ENCODE results near the gene TBX6. TPM values are rescaled to one million over a fixed set of nuclear protein-coding genes. Genes with fewer than 3 reads are reported as not detected.

The TBX6 gene
- total and polyA plus RNA-seq, 10 of the 15 experiments (the other 5 are each of a cell fraction or from before 2014, with no cell fraction given), result 0.08 to 0.90 (median 0.31) TPM; not detected in 2

- no peak overlapping the region for H2AFZ ChIP-seq (ENCODE audit: control insufficient read depth, low read depth, low read length)
- FAIRE-seq, result no peak
- H3K36me3 ChIP-seq (ENCODE audit: control insufficient read depth in 2 of 2, insufficient read depth in 2 of 2, low read length in 1 of 2), result peaks cover 18 to 19% of the 10 kb centered on the region in 2 experiments; a peak in 3 of 4 replicates
- no peak overlapping the region for H3K27ac ChIP-seq (ENCODE audit: control insufficient read depth, insufficient read depth)
- no peaks in the 10 kb centered on the region for H3K79me2 ChIP-seq (ENCODE audit: control insufficient read depth, insufficient read depth, low read length)
- RAD21 ChIA-PET (ENCODE audit: unreplicated experiment), result no interaction called here
- H3K9me3 ChIP-seq (replicated peaks; ENCODE audit: control insufficient read depth, insufficient read depth, low read length), result no peaks in the 10 kb centered on the region
- no peak overlapping the region for H3K9ac ChIP-seq (ENCODE audit: control insufficient read depth, insufficient read depth, low read length)
- BruUV-seq (replicated peaks), result no TSS peak
- H3K27me3 ChIP-seq (replicated peaks in 1 of 2; ENCODE audit: control insufficient read depth in 2 of 2, insufficient read depth in 2 of 2, low read length in 1 of 2), result no peaks in the 10 kb centered on the region
- DNase-seq (ENCODE audit: low read depth, low spot score), result no peak
- no peak for TF ChIP-seq MYB (IDR thresholded peaks at IDR 0.05; ENCODE audit: borderline replicate concordance, low read depth, low read length)
- H3K4me3 ChIP-seq, result no peak overlapping the region
- ATAC-seq, result no peak
- WGBS (ENCODE audit: insufficient coverage, insufficient replicate concordance, low lambda C conversion rate, missing lambda C conversion rate), result 82% methylated on average over 10 of the region's 10 CpGs
- intact Hi-C loops (cut with micrococcal nuclease; ENCODE audit: unreplicated experiment) (no loop called here), in situ Hi-C loops (cut with MboI) (loop anchor here (25.0 kb wide), 1 partner anchor 1799 kb away; no protein-coding TSS in a partner anchor)
- H3K4me1 ChIP-seq (ENCODE audit: control insufficient read depth, insufficient read depth, low read length), result peaks cover 15% of the 10 kb centered on the region
- SMC1A ChIA-PET (ENCODE audit: uncharacterized antibody, unreplicated experiment), result no interaction called here
- H4K20me1 ChIP-seq (ENCODE audit: control insufficient read depth, insufficient read depth), result no peaks in the 10 kb centered on the region
- no peak overlapping the region for H3K4me2 ChIP-seq (ENCODE audit: control insufficient read depth, insufficient read depth)
- CTCF ChIA-PET, result interaction anchor here (0.7 kb wide), 1 partner anchor 33 kb away, joined by 3 read pairs; no protein-coding TSS in a partner anchor
- POLR2A ChIA-PET, result interaction anchor here (0.6 kb wide), 1 partner anchor 1275 kb away, joined by 11 read pairs; no protein-coding TSS in a partner anchor
These were observed 3.4 kb downstream of the TBX6 start for GRCh38 chr16:30088237-30088831.

- 82% methylated on average over 11 of the region's 11 CpGs for WGBS (ENCODE audit: insufficient coverage, insufficient replicate concordance, low lambda C conversion rate, missing lambda C conversion rate)
- no peak overlapping the region for H3K9ac ChIP-seq (ENCODE audit: control insufficient read depth, insufficient read depth, low read length)
- no peak overlapping the region for H3K4me2 ChIP-seq (ENCODE audit: control insufficient read depth, insufficient read depth)
- in situ Hi-C loops (cut with MboI), result loop anchor here (25.0 kb wide), 1 partner anchor 1800 kb away; no protein-coding TSS in a partner anchor
- no peak for DNase-seq (ENCODE audit: low read depth, low spot score)
- ChIA-PET RAD21 (ENCODE audit: unreplicated experiment) (no interaction called here), CTCF (no interaction called here), SMC1A (ENCODE audit: uncharacterized antibody, unreplicated experiment) (no interaction called here), POLR2A (interaction anchor here (0.7 to 0.8 kb wide), 2 partner anchors 21 to 85 kb away, joined by 5 to 6 read pairs; partner anchors contain the start of gene ALDOA)
- H3K4me1 ChIP-seq (ENCODE audit: control insufficient read depth, insufficient read depth, low read length), result peaks cover 7% of the 10 kb centered on the region
- no peak for ATAC-seq
- peaks cover 18 to 25% of the 10 kb centered on the region in 2 experiments; a peak in 3 of 4 replicates for H3K36me3 ChIP-seq (ENCODE audit: control insufficient read depth in 2 of 2, insufficient read depth in 2 of 2, low read length in 1 of 2)
- H3K9me3 ChIP-seq (replicated peaks; ENCODE audit: control insufficient read depth, insufficient read depth, low read length), result no peaks in the 10 kb centered on the region
- no peak for TF ChIP-seq MTA2 (IDR thresholded peaks at IDR 0.05; ENCODE audit: low read depth)
- TF ChIP-seq ZBTB4 (CRISPR knock-in tag; IDR thresholded peaks at IDR 0.05), result no peak
- no peak for TF ChIP-seq RAD21 (IDR thresholded peaks at IDR 0.05; ENCODE audit: insufficient read depth, low read depth, low read length)
- no peak for TF ChIP-seq USF2 (IDR thresholded peaks at IDR 0.05; ENCODE audit: borderline replicate concordance, low read depth, low read length)
- TF ChIP-seq TBL1XR1 (IDR thresholded peaks at IDR 0.05; ENCODE audit: low read depth, low read length), result no peak
- no peak for TF ChIP-seq RB1 (IDR thresholded peaks at IDR 0.05; ENCODE audit: borderline replicate concordance)
- TF ChIP-seq NR2C2 (IDR thresholded peaks at IDR 0.05; ENCODE audit: borderline replicate concordance, control insufficient read depth, insufficient read length, low read depth), result no peak
- no peaks in the 10 kb centered on the region for H3K27me3 ChIP-seq (replicated peaks in 1 of 2; ENCODE audit: control insufficient read depth in 2 of 2, insufficient read depth in 2 of 2, low read length in 1 of 2)
- no peak overlapping the region for H3K27ac ChIP-seq (ENCODE audit: control insufficient read depth, insufficient read depth)
- no peaks in the 10 kb centered on the region for H4K20me1 ChIP-seq (ENCODE audit: control insufficient read depth, insufficient read depth)
- no TSS peak for BruUV-seq (replicated peaks)
- H3K79me2 ChIP-seq (ENCODE audit: control insufficient read depth, insufficient read depth, low read length), result no peaks in the 10 kb centered on the region
- intact Hi-C loops (cut with micrococcal nuclease; ENCODE audit: unreplicated experiment), result no loop called here
- H3K4me3 ChIP-seq, result no peak overlapping the region
- FAIRE-seq, result no peak
- no peak overlapping the region for H2AFZ ChIP-seq (ENCODE audit: control insufficient read depth, low read depth, low read length)
These were observed 4.4 kb downstream of the TBX6 start for GRCh38 chr16:30087181-30087898.

Measured in GM12878 (cell line).